Measurements from ENCODE around the gene C8A. TPM values are rescaled to one million over a fixed set of nuclear protein-coding genes. Genes with fewer than 3 reads are reported as not detected.

Gene C8A
- total and polyA plus RNA-seq, 2 of the 13 experiments (the other 11 are each of a cell fraction or from before 2014, with no cell fraction given) = 10.5 to 15.0 TPM

- 70% methylated on average over 3 of the region's 3 CpGs for WGBS (ENCODE audit: low lambda C conversion rate)
- no peak overlapping the region for H3K9ac ChIP-seq (ENCODE audit: insufficient read depth, low read depth, low read length)
- CTCF ChIA-PET (ENCODE audit: low intra/inter-chr PET ratio, low total read pairs) = no interaction called here
- no peak overlapping the region for H2AFZ ChIP-seq (ENCODE audit: low read length)
- no peak overlapping the region for H3K27ac ChIP-seq (ENCODE audit: extremely low read length, insufficient read depth, low read length)
- no TSS peak for BruUV-seq (replicated peaks)
- ATAC-seq (no peak), DNase-seq (ENCODE audit: low spot score) (no peak), FAIRE-seq (no peak)
- no peak overlapping the region for H3K4me3 ChIP-seq (replicated peaks in 1 of 3; ENCODE audit: insufficient read depth in 1 of 3, low read depth in 2 of 3, low read length in 3 of 3)
- H3K4me1 ChIP-seq (ENCODE audit: insufficient read depth, low read length) = no peaks in the 10 kb centered on the region
- POLR2A ChIA-PET = no interaction called here
- H3K27me3 ChIP-seq (ENCODE audit: control insufficient read depth in 1 of 2, insufficient read depth in 2 of 2, low read length in 2 of 2) = no peaks in the 10 kb centered on the region
- H3K79me2 ChIP-seq (ENCODE audit: insufficient read depth, low read length) = no peaks in the 10 kb centered on the region
- H3K4me2 ChIP-seq (ENCODE audit: low read depth, low read length) = no peak overlapping the region
- no peaks in the 10 kb centered on the region for H4K20me1 ChIP-seq (ENCODE audit: insufficient read depth, low read length)
- no peaks in the 10 kb centered on the region for H3K36me3 ChIP-seq (replicated peaks in 1 of 2; ENCODE audit: control insufficient read depth in 1 of 2, insufficient read depth in 2 of 2, low read length in 2 of 2)
- H3K9me3 ChIP-seq (ENCODE audit: low read length) = no peaks in the 10 kb centered on the region
- in situ Hi-C loops (cut with HindIII; ENCODE audit: extremely low pct_ligation_motif_present, low pct_unique_long_range_greater_than_20kb) = no loop called here
- intact Hi-C loops (cut with micrococcal nuclease; ENCODE audit: unreplicated experiment) = no loop called here
- TF ChIP-seq ZNF160 (CRISPR knock-in tag; IDR thresholded peaks at IDR 0.05) = no peak
- TF ChIP-seq SYNCRIP (IDR thresholded peaks at IDR 0.05; ENCODE audit: insufficient read depth, low read depth, low read length) = no peak
- TF ChIP-seq ZMAT3 (CRISPR knock-in tag; conservative IDR thresholded peaks at IDR 0.05) = no peak
- TF ChIP-seq ZNF562 (CRISPR knock-in tag; IDR thresholded peaks at IDR 0.05; ENCODE audit: borderline replicate concordance) = no peak
- no peak for TF ChIP-seq ZNF510 (CRISPR knock-in tag; IDR thresholded peaks at IDR 0.05; ENCODE audit: low read depth)
- no peak for TF ChIP-seq SRF (IDR thresholded peaks at IDR 0.05; ENCODE audit: low read depth, low read length)
- no peak for TF ChIP-seq YEATS4 (CRISPR knock-in tag; IDR thresholded peaks at IDR 0.05; ENCODE audit: borderline replicate concordance)
- no peak for TF ChIP-seq AFF4 (CRISPR knock-in tag; IDR thresholded peaks at IDR 0.05)
- TF ChIP-seq TFDP2 (CRISPR knock-in tag; IDR thresholded peaks at IDR 0.05) = no peak
- TF ChIP-seq ZNF432 (CRISPR knock-in tag; IDR thresholded peaks at IDR 0.05; ENCODE audit: borderline replicate concordance) = no peak
- no peak for TF ChIP-seq PHF21A (CRISPR knock-in tag; IDR thresholded peaks at IDR 0.05)
- TF ChIP-seq NR1H2 (CRISPR knock-in tag; IDR thresholded peaks at IDR 0.05; ENCODE audit: borderline replicate concordance, low read depth) = no peak
- TF ChIP-seq KAT2B (IDR thresholded peaks at IDR 0.05; ENCODE audit: borderline replicate concordance, low read depth, low read length) = no peak
- TF ChIP-seq HBP1 (CRISPR knock-in tag; IDR thresholded peaks at IDR 0.05; ENCODE audit: low read depth) = no peak
- TF ChIP-seq KLF9 (CRISPR knock-in tag; IDR thresholded peaks at IDR 0.05; ENCODE audit: low read depth) = no peak
These were observed 76.6 kb downstream of the C8A start for GRCh38 chr1:56931211-56931610.

All from HepG2 (cell line).